GM23248 (cell line): ENCODE data around the gene CTAG1A.
"Not testable (repeated sequence)": the region's sequence is repeated elsewhere in the genome, so short reads cannot be mapped to it uniquely, and the experiment has no call there.

ENCODE experiments used
- EZH2 ChIP-seq: fragments of 200-600 bp; sonication (generic); IDR thresholded peaks from 2 replicates; pipeline ENCODE4 v1.6.1; 2018; ENCODE audit warnings: antibody characterized with exemption, mild to moderate bottlenecking; ENCODE audit not compliant: insufficient read depth, poor library complexity, severe bottlenecking
- EZH2phosphoT487 ChIP-seq: fragments of 200-600 bp; sonication (generic); IDR thresholded peaks from 2 replicates; pipeline ENCODE4 v1.6.1; 2018; ENCODE audit warnings: antibody characterized with exemption, moderate library complexity, mild to moderate bottlenecking, low read depth; ENCODE audit not compliant: insufficient read depth

GRCh38 chrX:154590415-154590814, 5.5 kb downstream of the CTAG1A start:
- TF ChIP-seq EZH2, EZH2phosphoT487: not testable (repeated sequence)
